Skeletal muscle tissue (tissue), 4 donors: ENCODE data around the gene ALDH8A1. TPM values are rescaled to one million over a fixed set of nuclear protein-coding genes. Genes with fewer than 3 reads are reported as not detected.
"Not testable (repeated sequence)": the region's sequence is repeated elsewhere in the genome, so short reads cannot be mapped to it uniquely, and the experiment has no call there.

ENCODE experiments used
- H3K27ac ChIP-seq: one replicate; pipeline ENCODE4 v1.7.0; 2013; ENCODE audit warnings: mild to moderate bottlenecking, low read depth, low read length, inconsistent platforms
- H3K27me3 ChIP-seq, 3 donors: one replicate each; pipeline ENCODE4 v1.7.0; 2013; ENCODE audit warnings: low read length in 3 of 3; ENCODE audit not compliant: control insufficient read depth in 3 of 3, insufficient read depth in 3 of 3
- H3K36me3 ChIP-seq, 3 donors: one replicate each; pipeline ENCODE4 v1.7.0; 2013; ENCODE audit warnings: low read length in 3 of 3; ENCODE audit not compliant: control insufficient read depth in 3 of 3, insufficient read depth in 3 of 3
- H3K4me1 ChIP-seq, 3 donors: one replicate each; pipeline ENCODE4 v1.7.0; 2013; ENCODE audit warnings: low read length in 3 of 3, mild to moderate bottlenecking in 3 of 3; ENCODE audit not compliant: control insufficient read depth in 3 of 3, insufficient read depth in 3 of 3
- H3K4me3 ChIP-seq, 3 donors: one replicate each; pipeline ENCODE4 v1.7.0; 2013; ENCODE audit warnings: low read length in 3 of 3
- H3K9ac ChIP-seq, 3 donors: one replicate each; pipeline ENCODE4 v1.7.0; 2013; ENCODE audit warnings: low read length in 3 of 3, mild to moderate bottlenecking in 3 of 3, moderate library complexity in 2 of 3, low read depth in 1 of 3
- H3K9me3 ChIP-seq, 3 donors: one replicate each; pipeline ENCODE4 v1.7.0; 2013; ENCODE audit warnings: low read length in 3 of 3; ENCODE audit not compliant: control insufficient read depth in 3 of 3
- total RNA-seq: library from RNA; depleted of rRNA; stranded (reverse); fragments of >200 nt; gene quantifications from one replicate; pipeline ENCODE4 v1.2.3, GENCODE V29; 2014
- donor health status: Osteomylitis.

ALDH8A1 gene
- total RNA-seq, 1 donor from 2014 or later = 0.52 TPM

- Histone ChIP-seq H3K4me3 (no peak overlapping the region), H3K36me3 (no peaks in the 10 kb centered on the region), H3K27me3 (no peaks in the 10 kb centered on the region), H3K4me1 (peaks cover 4 to 11% (median 5%) of the 10 kb centered on the region in 3 donors), H3K9ac (no peak overlapping the region), H3K9me3 (no peaks in the 10 kb centered on the region), H3K27ac (no peak overlapping the region)
Measured at GRCh38 chr6:134902074-134902861, 47.6 kb downstream of the ALDH8A1 start.

- H3K9ac ChIP-seq = no peak overlapping the region
- no peaks in the 10 kb centered on the region for H3K36me3 ChIP-seq
- no peak overlapping the region for H3K27ac ChIP-seq
- H3K4me1 ChIP-seq = peaks cover 4 to 9% (median 5%) of the 10 kb centered on the region in 3 donors
- H3K27me3 ChIP-seq = peaks cover 0 to 3% (median 0%) of the 10 kb centered on the region in 3 donors
- H3K9me3 ChIP-seq = no peaks in the 10 kb centered on the region
- H3K4me3 ChIP-seq = no peak overlapping the region
Measured at GRCh38 chr6:134898575-134898974, 51.3 kb downstream of the ALDH8A1 start.

- not testable (repeated sequence) for H3K27ac ChIP-seq, H3K9ac ChIP-seq, H3K27me3 ChIP-seq, H3K9me3 ChIP-seq, H3K4me3 ChIP-seq, H3K36me3 ChIP-seq, H3K4me1 ChIP-seq
Measured at GRCh38 chr6:134898166-134898565, 51.7 kb downstream of the ALDH8A1 start.

- Histone ChIP-seq H3K9ac (no peak overlapping the region), H3K27ac (no peak overlapping the region), H3K4me1 (no peaks in the 10 kb centered on the region), H3K9me3 (peaks cover 0 to 2% (median 0%) of the 10 kb centered on the region in 3 donors), H3K27me3 (peaks cover 0 to 3% (median 0%) of the 10 kb centered on the region in 3 donors), H3K4me3 (no peak overlapping the region), H3K36me3 (no peaks in the 10 kb centered on the region)
Measured at GRCh38 chr6:134896910-134897309, 53.0 kb downstream of the ALDH8A1 start.

DNA sequence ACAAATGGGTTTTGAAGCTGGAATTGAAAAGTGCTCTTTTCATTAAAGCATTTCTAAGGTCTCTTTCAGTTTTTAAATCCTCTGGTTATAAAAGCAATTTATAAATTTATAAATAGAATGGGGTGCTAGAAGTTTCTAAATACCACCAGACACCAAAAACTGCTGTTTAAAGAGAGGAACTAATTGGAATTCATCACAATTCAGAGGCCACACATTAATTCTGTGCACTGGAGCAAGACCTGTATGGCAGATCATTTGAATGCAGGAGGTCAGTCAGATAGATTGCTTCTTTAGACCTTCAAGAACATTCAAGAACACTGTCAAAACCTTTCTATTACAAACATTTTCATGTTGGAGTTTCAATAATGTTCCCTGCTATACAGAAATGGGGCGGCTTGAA is 55.1 kb downstream of the ALDH8A1 start:
- peaks cover 0 to 3% (median 0%) of the 10 kb centered on the region in 3 donors for H3K27me3 ChIP-seq
- H3K36me3 ChIP-seq = no peaks in the 10 kb centered on the region
- no peak overlapping the region for H3K4me3 ChIP-seq
- H3K27ac ChIP-seq = no peak overlapping the region
- H3K9me3 ChIP-seq = peaks cover 0 to 4% (median 0%) of the 10 kb centered on the region in 3 donors
- H3K9ac ChIP-seq = no peak overlapping the region
- no peaks in the 10 kb centered on the region for H3K4me1 ChIP-seq

DNA sequence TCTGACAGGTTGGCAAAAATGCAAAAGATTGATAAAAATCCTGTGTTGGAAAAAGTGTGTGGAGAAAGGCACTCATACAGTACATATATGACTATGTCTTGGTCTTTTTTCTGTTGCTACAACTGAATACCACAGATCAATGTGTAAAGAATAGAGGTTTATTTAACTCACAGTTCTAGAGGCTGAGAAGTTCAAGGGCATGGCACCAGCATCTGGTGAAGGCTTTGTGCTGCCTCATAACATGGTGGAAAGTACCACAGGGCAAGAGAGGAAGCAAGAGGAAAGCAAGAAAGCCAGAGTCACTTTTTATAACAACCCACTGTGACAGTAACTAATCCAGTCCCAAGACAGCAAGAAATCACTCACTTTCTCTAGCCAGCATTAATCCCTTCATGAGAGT is 57.5 kb downstream of the ALDH8A1 start:
- H3K4me1 ChIP-seq = no peaks in the 10 kb centered on the region
- no peak overlapping the region for H3K9ac ChIP-seq
- H3K27me3 ChIP-seq = peaks cover 0 to 3% (median 0%) of the 10 kb centered on the region in 3 donors
- no peak overlapping the region for H3K27ac ChIP-seq
- no peak overlapping the region for H3K4me3 ChIP-seq
- no peaks in the 10 kb centered on the region for H3K36me3 ChIP-seq
- peaks cover 0 to 4% (median 0%) of the 10 kb centered on the region in 3 donors for H3K9me3 ChIP-seq

- Histone ChIP-seq H3K27me3 (peaks cover 0 to 3% (median 0%) of the 10 kb centered on the region in 3 donors), H3K4me3 (no peak overlapping the region), H3K9ac (no peak overlapping the region), H3K4me1 (no peaks in the 10 kb centered on the region), H3K9me3 (peaks cover 0 to 4% (median 0%) of the 10 kb centered on the region in 3 donors), H3K27ac (no peak overlapping the region), H3K36me3 (no peaks in the 10 kb centered on the region)
Measured at GRCh38 chr6:134891633-134892032, 58.3 kb downstream of the ALDH8A1 start.

- Histone ChIP-seq H3K36me3 (no peaks in the 10 kb centered on the region), H3K9me3 (peaks cover 0 to 4% (median 0%) of the 10 kb centered on the region in 3 donors), H3K9ac (no peak overlapping the region), H3K27ac (no peak overlapping the region), H3K4me3 (no peak overlapping the region), H3K27me3 (no peaks in the 10 kb centered on the region), H3K4me1 (no peaks in the 10 kb centered on the region)
Measured at GRCh38 chr6:134888316-134888715, 61.6 kb downstream of the ALDH8A1 start.

DNA sequence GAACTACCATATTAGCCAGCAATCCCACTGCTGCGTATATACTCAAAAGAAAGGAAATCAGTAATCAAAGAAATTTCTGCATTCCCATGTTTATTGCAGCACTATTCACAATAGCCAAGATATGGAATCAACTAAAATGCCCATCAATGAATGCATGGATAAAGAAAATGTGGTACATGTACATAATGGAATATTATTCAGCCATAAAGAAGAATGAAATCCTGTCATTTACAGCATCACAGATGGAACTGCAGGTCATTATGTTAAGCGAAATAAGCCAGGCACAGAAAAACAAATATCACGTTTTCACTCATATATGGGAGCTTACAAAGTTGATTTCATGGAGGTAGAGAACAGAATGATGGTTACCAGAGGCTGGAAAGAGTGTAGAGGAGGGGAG is 65.1 kb downstream of the ALDH8A1 start:
- H3K36me3 ChIP-seq = no peaks in the 10 kb centered on the region
- H3K9me3 ChIP-seq = no peaks in the 10 kb centered on the region
- no peak overlapping the region for H3K27ac ChIP-seq
- peaks cover 0 to 6% (median 4%) of the 10 kb centered on the region in 3 donors for H3K4me1 ChIP-seq
- no peak overlapping the region for H3K4me3 ChIP-seq
- no peak overlapping the region for H3K9ac ChIP-seq
- no peaks in the 10 kb centered on the region for H3K27me3 ChIP-seq

- H3K36me3 ChIP-seq = no peaks in the 10 kb centered on the region
Measured at GRCh38 chr6:134883314-134883713, 66.6 kb downstream of the ALDH8A1 start.

More at GRCh38 chr6:134883314-134883713, 66.6 kb downstream of the ALDH8A1 start:
- Histone ChIP-seq H3K27me3 (no peaks in the 10 kb centered on the region), H3K4me3 (no peak overlapping the region), H3K9ac (no peak overlapping the region), H3K9me3 (no peaks in the 10 kb centered on the region), H3K4me1 (peaks cover 0 to 6% (median 4%) of the 10 kb centered on the region in 3 donors), H3K27ac (no peak overlapping the region)
